Effector CD8-positive, alpha-beta T cell (primary cell): ENCODE measurements around the gene PRTN3.
"Not testable (repeated sequence)": the region's sequence is repeated elsewhere in the genome, so short reads cannot be mapped to it uniquely, and the experiment has no call there.

ENCODE experiments used
- DNase-seq: peaks from one replicate; lab custom pipeline; 2025; lab: John Stamatoyannopoulos, UW

PRTN3 gene

DNA sequence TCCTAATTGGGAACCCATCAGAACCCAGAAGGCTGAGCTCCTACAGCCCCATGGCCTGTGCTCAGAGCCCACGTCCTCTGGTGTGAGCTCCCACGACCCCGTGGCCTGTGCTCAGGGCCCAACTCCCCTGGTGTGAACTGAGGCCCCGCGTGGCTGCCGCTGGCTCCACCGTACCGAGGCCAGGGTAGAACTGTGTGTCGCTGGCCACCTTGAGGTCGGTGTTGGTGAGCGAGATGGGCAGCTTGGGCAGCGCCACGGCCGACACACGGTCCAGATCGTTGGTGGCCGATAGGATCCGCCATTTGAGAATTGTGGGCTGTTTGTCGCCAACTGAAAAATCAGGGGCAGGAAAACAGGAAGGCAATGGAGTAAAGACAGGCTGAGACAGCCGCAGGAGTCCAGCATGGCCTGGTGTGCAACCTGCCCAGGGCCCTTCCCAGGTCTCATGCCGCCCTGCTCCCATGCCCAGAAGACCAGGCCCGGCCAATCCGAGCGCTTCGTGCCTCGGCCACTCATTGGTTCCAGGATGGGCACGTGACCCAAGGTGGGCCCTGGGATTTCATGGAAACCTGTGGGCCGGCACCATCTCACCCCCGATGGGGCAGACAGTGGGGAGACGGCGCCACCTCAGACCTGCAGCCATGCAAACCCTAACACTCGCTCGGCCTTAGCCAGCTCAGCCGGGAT lies 40.7 kb downstream of the PRTN3 start:
- no peak for DNase-seq

DNA sequence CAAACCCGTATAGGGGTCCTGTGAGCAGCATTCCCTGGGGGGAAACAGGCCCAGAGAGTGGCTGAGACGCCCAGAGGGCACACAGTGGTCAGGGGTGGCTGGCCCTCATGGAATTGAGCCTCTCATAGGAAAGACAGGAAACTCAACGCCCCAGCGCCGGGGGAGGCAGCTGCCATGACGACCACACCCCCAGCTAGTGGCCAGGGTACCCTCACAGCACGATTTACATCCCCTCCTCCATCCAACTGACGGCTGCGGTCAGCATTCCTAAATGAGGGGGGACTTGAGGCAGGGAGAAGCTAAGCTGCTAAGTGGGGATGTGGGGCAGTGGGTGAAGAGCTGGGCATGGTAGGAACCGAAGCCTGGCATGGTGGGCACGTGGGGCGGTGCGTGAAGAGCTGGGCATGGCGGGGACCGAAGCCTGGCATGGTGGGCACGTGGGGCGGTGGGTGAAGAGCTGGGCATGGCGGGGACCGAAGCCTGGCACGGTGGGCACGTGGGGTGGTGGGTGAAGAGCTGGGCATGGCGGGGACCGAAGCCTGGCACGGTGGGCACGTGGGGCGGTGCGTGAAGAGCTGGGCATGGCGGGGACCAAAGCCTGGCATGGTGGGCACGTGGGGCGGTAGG lies 42.2 kb downstream of the PRTN3 start:
- no peak for DNase-seq

DNA sequence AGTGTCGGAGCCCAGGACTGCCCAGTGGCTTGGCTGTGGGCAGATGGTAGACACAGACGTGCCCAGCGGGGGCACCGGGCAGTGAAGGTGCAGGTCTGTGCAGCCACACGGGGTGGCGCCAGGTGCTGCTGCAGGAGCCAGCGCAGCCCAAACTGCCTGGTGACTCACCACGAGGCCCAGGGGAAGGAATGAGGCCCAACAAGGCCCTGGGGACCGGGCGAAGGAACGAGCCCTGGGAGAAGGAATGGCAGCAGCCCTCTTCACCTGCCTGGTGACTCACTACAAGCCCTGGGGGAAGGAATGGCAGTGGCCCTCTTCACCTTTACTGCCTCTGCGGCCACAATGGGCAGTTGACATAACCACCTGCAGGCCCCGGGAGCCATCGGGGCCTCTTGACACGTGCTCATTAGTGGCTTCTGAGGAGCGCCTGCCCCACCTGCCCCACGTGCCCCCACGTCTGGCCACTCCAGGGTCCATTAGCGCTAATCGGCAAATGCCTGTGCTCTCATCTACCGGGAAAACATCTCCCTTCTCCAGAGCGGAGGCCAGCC lies 42.9 kb downstream of the PRTN3 start:
- DNase-seq, result no peak

DNA sequence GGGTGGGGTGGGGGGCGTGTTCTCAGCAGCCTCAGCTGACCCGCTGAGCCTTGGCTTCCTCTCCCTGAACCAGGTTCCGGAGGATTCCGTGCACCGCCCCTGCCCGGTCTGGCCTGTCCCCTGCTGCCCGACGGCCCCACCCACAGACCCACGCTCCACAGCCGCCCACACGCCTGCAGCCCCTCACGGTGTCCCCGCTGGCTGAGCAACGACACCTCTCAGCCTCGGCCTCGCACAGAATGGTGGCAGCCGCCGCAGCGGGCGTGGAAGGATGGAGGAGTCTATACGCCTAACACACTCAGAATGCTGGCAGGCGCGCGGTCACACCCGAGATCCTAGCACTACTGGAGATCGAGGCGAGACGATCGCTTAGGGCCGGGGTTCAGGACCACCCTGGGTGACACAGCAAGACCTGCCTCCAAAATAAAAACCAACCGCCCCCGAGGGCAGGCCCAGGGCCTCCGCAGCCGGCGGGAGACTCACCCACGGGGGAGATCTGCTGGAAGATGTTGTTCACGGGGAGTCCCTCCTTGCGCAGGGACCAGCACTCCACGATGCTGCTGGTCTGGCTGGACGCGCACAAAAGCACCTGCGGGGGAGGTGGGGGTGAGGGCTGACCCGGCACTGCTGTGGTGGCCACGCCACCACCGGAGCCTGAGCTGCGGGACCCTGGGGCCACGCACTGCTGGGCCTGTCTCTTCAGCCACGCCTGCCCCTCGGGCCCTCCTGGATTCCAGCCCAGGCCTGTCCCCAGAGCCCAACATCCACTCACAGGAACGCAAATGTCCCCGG lies 43.8 kb downstream of the PRTN3 start:
- no peak for DNase-seq

DNA sequence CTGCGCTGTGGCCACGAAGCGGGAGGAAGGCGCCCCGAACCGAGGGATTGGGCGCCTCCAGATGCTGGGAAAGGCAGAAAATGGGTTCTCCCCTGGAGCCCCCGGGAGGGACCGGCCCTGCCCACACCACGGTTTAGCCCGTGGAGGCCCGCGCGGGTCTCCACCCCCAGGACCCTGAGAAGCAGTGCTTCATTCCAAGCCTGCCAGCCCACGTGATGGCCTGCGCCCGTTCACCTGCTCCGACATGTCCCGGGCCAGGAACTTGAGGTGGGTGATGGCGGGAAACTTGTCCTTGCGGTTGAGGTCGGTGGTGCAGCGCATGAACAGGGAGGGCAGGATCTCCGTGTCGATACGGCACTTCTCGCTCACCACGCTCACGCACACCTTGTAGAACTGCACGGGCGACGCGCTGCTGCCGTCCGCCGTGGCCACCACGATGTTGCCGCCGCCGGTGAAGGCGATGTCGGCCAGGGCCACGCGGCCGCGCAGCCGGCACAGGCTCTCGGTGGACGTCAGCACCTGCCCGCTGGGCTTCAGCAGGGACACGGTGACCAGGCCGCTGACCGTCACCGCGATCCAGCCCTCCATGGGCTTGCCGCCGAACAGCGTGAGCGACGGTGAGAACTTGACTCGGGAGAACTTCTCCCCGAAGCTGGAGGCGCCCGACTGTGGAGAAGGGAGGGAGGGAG lies 44.9 kb downstream of the PRTN3 start:
- no peak for DNase-seq

DNA sequence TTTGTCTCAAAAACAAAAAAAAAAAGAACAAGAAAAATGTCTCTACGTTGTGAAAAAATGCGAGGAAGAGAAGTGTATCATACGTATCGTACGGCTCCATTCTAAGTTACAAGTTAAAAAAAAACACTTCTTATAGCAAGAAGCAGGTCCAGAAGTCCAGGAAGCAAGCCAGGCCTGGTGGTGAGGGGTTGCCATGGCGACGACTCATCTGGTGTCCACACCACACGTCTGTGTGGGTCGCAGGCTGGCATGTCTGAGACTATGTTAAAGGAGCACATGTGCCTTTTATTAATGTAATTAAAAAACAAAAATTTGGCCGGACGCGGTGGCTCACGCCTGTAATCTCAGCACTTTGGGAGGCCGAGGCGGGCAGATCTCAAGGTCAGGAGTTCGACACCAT lies 46.3 kb downstream of the PRTN3 start:
- no peak for DNase-seq

DNA sequence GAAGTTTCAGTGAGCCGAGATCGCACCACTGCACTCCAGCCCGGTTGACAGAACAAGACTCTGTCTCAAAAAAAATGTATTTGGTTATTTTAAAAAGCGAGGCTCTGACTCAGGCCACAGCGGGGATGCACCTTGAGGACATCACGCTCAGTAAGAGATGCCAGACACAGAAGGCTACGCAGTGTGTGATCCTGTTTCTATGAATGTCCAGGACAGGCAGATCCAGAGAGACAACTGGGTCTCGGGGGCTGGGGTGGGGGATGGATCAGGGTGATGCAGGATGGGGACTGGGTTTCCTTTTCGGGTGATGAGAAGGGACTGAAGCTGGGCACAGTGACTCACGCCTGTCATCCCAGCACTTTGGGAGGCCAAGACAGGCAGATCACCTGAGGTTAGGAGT lies 46.8 kb downstream of the PRTN3 start:
- no peak for DNase-seq

DNA sequence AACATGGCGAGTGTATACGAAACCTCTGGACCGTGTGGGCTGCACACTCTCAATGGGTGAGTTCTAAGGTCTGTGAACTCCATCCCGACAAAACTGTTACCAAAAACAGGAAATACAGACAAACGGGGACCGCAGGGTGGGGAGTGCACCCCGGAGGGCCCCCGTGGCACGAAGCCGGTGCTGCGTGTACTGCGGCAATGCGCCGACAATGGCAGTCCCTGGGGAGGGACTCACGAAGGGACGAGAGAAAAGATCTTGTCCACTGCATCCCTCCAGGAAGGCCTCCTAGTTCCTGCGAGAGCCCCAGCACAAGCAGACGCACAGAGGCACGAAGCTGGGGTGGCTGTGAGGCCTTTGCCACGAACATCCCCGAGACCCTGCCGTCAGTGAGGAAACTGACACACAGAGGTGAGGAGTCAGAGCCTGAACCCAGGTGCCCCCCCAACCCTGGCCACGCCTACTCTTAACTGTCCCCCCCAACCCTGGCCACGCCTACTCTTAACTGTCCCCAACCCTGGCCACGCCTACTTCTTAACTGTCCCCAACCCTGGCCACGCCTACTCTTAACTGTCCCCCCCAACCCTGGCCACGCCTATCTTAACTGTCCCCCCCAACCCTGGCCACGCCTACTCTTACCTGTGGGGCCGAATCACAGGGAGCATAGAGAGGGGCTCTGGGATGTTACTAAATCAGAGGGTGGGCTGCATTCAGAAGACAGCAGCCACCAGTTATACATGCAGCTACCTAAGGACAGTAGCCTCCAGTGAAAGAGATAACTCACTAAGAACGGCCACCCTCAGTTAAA lies 48.0 kb downstream of the PRTN3 start:
- peak; percentile 20 for DNase-seq

DNA sequence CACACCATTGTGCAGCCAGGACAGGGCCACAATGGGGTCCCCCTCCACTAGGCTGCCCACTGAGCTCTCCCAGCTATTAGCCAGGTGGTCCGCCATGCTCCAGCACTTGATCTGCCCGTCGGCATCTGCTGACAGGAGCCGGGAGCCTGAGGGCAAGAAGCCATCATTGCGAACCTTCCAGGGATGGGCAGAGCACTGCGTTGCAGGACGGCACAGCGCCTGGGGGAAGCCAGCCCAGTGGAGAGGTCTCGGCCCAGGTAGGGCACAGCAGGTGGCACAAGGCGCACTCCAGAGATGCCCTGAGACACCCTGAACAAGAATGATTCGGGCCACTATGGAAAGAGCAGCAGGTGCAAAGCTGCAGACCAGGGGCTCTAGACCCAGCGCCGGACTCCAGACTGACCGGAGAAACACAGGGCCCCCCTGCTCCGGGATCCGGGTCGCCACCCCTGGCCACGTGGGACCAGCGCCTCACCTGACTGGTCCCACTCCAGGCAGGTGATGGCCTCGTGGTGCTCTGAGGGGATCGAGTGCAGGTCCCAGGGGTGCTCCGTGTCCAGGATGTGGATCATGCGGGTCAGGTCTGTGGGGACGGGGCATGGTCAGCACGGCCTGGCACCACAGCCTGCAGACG lies 49.0 kb downstream of the PRTN3 start:
- no peak for DNase-seq

DNA sequence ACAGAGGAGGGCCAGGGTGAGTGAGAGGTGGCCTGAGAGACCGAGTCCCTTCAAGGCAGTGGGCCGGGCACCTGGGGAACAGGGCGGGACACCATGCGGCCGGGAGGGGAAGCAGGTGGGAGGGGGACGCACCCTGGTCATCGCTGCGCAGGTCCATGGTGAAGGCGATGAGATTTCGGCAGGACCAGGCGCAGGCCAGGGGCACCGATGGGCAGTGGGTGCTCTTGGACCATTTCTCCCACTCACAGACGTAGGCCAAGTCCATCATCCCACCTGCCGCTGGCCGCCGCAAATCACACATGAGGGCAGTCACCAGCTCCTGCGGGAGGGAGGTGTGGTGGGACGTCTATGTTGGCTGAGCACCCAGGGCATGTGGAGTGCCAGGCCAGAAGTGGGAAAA lies 50.0 kb downstream of the PRTN3 start:
- no peak for DNase-seq

DNA sequence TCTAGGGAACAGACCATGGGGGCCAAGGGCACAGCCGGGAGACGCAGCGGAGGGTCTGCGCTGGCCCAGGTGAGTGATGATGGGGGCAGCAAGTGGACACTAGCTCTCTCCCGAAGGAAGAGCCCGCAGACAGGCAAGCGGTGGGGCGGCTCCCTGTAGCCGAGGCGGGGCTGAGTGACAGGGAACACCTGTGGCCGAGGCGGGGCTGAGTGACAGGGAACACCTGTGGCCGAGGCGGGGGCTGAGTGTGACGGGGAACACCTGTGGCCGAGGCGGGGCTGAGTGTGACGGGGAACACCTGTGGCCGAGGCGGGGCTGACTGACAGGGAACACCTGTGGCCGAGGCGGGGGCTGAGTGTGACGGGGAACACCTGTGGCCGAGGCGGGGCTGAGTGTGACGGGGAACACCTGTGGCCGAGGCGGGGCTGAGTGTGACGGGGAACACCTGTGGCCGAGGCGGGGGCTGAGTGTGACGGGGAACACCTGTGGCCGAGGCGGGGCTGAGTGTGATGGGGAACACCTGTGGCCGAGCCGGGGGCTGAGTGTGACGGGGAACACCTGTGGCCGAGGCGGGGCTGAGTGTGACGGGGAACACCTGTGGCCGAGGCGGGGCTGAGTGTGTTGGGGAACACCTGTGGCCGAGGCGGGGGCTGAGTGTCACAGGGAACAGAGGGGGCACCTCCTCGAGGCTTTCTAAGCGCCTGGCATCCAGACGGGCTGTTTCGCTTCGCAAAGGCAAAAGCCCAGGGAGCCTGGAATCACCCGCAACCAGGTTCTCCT lies 50.8 kb downstream of the PRTN3 start:
- not testable (repeated sequence) for DNase-seq

DNA sequence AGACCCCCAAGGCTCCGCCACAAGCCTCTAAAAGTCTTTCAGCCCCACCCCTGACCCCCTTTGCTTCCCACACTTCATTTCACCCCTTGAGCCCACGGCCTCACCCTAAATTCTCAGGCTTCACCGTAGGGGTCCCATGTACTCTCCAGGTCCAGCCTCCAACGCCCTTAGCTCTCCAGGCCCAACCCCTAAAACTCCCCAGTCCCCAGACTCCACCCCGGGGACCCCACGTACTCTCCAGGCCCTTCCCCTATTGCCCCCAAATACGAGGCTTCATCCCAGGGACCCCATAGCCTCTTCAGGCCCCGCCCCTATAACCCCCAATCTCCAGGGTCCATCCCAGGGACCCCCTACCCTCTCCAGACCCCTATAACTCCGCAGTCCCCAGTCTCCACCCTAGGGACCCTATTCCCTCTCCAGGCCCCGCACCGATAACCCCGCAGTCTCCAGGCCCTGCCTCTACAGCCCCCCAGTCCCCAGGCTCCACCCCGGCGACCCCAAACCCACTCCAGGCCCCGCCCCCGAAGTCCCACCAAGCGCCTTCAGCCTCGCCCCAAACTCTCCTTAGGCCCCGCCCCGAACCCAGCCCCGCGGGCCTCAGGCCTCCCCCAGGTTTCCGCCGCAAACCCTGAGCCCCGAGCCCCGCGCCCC lies 51.6 kb downstream of the PRTN3 start:
- DNase-seq, result peak; percentile 45

DNA sequence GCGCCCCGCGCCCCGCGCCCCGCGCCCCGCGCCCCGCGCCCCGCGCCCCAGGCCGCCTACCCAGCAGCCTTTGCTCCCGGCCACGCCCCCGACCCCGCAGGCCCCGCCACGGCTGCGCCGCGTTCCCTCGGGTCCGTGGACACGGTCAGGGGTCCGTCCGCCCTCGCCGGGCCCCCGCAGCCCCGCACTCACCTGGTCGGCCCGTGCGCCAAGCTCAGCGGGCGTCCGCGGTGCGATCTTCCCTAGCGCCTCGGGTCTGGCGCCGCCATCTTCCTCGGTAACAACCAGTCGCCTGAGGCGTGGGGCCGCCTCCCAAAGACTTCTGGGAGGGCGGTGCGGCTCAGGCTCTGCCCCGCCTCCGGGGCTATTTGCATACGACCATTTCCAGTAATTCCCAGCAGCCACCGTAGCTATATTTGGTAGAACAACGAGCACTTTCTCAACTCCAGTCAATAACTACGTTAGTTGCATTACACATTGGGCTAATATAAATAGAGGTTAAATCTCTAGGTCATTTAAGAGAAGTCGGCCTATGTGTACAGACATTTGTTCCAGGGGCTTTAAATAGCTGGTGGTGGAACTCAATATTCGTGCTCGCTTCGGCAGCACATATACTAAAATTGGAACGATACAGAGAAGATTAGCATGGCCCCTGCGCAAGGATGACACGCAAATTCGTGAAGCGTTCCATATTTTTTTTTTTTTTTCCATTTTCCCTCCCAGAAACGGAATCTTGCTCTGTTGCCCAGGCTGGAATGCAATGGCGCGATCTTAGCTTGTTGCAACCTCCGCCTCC lies 52.3 kb downstream of the PRTN3 start, which contains the start of the genes MED16 and RNU6-9:
Gene MED16, minus strand, starts transcription at position 294 of the 796 bp plus-strand sequence. CDS start 2,056 bp downstream, outside the sequence.
Gene RNU6-9, plus strand, starts transcription at position 591 of the 796 bp plus-strand sequence.
- DNase-seq, result peak; percentile 84

DNA sequence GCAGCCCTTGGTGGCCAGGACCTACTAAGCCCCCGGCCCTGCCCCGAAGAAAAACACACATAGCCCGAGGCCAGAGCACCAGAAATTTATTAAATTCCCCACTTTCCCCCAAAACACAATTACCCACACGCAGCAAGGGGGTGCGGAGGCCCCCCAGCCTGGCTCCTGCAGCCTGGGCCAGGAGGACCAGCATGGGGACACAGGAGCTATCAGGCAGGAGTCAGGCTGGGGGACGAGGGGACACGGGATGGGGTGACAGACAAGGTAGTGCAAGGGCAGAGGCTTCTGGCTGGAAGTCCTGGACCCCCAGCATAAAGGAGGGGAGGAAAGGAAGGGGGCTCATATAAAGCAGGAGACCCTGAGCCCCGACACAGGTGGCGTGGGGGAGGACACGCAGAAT lies 55.6 kb downstream of the PRTN3 start:
- DNase-seq, result no peak

DNA sequence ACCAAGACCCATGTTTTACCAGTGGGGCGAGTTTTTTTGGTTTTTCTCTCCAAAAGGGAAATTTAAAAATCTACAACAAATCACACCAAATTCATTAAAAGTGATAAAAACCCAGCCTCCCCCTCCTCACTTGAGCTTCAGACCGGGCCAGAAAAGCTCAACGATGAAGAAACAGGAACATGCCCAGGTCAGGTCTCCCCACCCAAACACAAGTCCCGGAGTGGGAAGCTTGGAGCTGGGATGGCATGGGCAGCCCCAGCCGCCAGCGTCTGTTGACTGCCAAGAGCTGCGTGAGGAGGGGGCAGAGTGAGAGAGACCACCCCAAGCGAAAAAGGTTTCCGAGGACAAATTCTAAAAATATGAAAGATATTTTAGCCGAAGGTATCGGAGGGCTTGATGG lies 56.2 kb downstream of the PRTN3 start:
- no peak for DNase-seq

DNA sequence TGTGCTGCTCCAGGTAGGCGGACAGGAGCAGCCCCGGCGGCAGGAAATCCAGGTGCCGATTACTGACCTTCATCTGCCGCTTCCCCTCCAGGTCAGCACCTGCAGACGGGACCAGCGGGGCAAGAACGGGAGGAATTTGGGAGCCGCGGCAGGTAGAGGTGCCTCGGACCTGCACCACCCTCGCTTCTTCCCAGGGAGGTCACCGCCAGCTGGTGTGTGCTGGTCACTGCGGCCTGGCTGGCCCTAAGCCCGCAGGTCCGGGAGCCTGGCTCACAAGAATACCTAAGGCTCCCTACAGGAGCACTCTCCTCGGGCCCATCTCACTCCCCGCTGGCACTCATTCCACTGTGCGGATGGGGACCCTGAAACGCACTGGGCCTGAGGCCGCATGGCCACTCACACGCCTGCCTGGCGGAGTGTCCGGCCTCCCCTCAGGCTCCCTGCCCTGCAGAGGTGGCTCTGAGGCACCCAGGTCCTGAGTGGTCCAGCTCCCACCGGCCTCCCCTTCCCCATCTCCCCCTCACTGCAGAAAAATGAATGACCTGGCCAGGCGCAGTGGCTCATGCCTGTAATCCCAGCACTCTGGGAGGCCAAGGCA lies 56.7 kb downstream of the PRTN3 start:
- DNase-seq, result no peak
